Kidney (tissue), 14 donors: Measurements from ENCODE around the gene SLC35A4. TPM values are rescaled to one million over a fixed set of nuclear protein-coding genes. Genes with fewer than 3 reads are reported as not detected.

Experiments
- DNase-seq, 5 donors: peaks; one replicate each; pipeline ENCODE4 v3.0.0-alpha.2; 2013 to 2020
- FAIRE-seq: peaks from 2 replicates; lab custom pipeline; 2012; peaks lifted over from hg19 to GRCh38; lab: Jason Lieb, UNC
- H3K27ac ChIP-seq, 2 donors: one replicate each; pipeline ENCODE4 v1.7.0; 2013; ENCODE audit warnings: low read depth in 2 of 2, low read length in 2 of 2, inconsistent platforms in 1 of 2
- H3K27me3 ChIP-seq: one replicate; pipeline ENCODE4 v1.7.1; 2013; ENCODE audit warnings: low read length, inconsistent platforms; ENCODE audit not compliant: control insufficient read depth, insufficient read depth
- H3K36me3 ChIP-seq, 3 donors: one replicate each; pipeline versions ENCODE4 v1.7.0 to v1.7.1; 2013; ENCODE audit warnings: low read length in 3 of 3, control low read depth in 1 of 3, inconsistent platforms in 1 of 3; ENCODE audit not compliant: insufficient read depth in 3 of 3, control insufficient read depth in 2 of 3
- H3K4me1 ChIP-seq, 3 donors: one replicate each; pipeline versions ENCODE4 v1.7.0 to v1.7.1; 2013; ENCODE audit warnings: low read length in 3 of 3, inconsistent platforms in 1 of 3, low read depth in 1 of 3; ENCODE audit not compliant: control insufficient read depth in 2 of 3, insufficient read depth in 2 of 3
- H3K4me3 ChIP-seq, 3 donors: one replicate each; pipeline versions ENCODE4 v1.7.0 to v1.8.1; 2013; ENCODE audit warnings: low read length in 3 of 3, control low read depth in 1 of 3, inconsistent platforms in 1 of 3
- H3K9ac ChIP-seq, 3 donors: one replicate each; pipeline versions ENCODE4 v1.7.0 to v1.7.1; 2013; ENCODE audit warnings: low read length in 3 of 3, control low read depth in 1 of 3, inconsistent platforms in 1 of 3
- H3K9me3 ChIP-seq, 3 donors: one replicate each; pipeline versions ENCODE4 v1.7.0 to v1.7.1; 2013; ENCODE audit warnings: low read length in 3 of 3, control low read depth in 1 of 3, inconsistent platforms in 1 of 3; ENCODE audit not compliant: control insufficient read depth in 2 of 3, insufficient read depth in 1 of 3
- CTCF ChIP-seq: IDR thresholded peaks from 3 replicates; pipeline ENCODE4 v1.5.1; 2012; ENCODE audit warnings: mild to moderate bottlenecking, moderate library complexity, borderline replicate concordance; ENCODE audit not compliant: insufficient read depth; ENCODE audit errors: extremely low read depth
- intact Hi-C: fragments of 100-400 bp; cut with DNase I; formaldehyde crosslinking; loops from one replicate; pipeline ENCODE4 v1.11.1; 2022
- polyA plus RNA-seq: library from polyadenylated mRNA; stranded (reverse); fragments of 350-450 nt; fragmentation: Illumina TruSeq; extraction: RNeasy Lipid Tissue Mini Kit (QIAGEN cat#74804); gene quantifications from one replicate; pipeline ENCODE4 v1.2.3, GENCODE V29; 2014; ENCODE audit warnings: low read depth, low replicate concordance; ENCODE audit not compliant: insufficient read depth
- total RNA-seq: library from RNA; stranded (reverse); fragmentation: NEBNext Ultra II Directional; extraction: Animal tissue kit (Norgen Biotek cat#: 25700); gene quantifications from one replicate; pipeline ENCODE4 v1.2.1, GENCODE V29; 2021
- donor health status: control.
- donor health status: control.
- donor health status: control.
- donor health status: control.
- donor health status: control.
- donor health status: DM: yes; HTN: yes; CAD: no.
- donor health status: Normal renal cell carcinoma (clear cell type).

The SLC35A4 gene
- total and polyA plus RNA-seq, 2 donors from 2014 or later: 71.2 to 89.9 TPM

GRCh38 chr5:140595538-140596300 lies 31.1 kb downstream of the SLC35A4 start:
- intact Hi-C loops: no loop called here
- Histone ChIP-seq H3K27ac (no peak overlapping the region), H3K9me3 (no peaks in the 10 kb centered on the region), H3K27me3 (no peaks in the 10 kb centered on the region), H3K36me3 (no peaks in the 10 kb centered on the region), H3K4me3 (no peak overlapping the region), H3K4me1 (peaks cover 0 to 5% (median 0%) of the 10 kb centered on the region in 3 donors), H3K9ac (no peak overlapping the region)
- no peak for TF ChIP-seq CTCF
- no peak for FAIRE-seq
- DNase-seq: no peak

GRCh38 chr5:140596321-140596741 lies 31.7 kb downstream of the SLC35A4 start:
- Histone ChIP-seq H3K4me1 (peaks cover 0 to 5% (median 0%) of the 10 kb centered on the region in 3 donors), H3K27ac (peak overlapping the region in 1 of 2 donors; percentile 37), H3K36me3 (no peaks in the 10 kb centered on the region), H3K9me3 (no peaks in the 10 kb centered on the region), H3K27me3 (no peaks in the 10 kb centered on the region), H3K9ac (no peak overlapping the region), H3K4me3 (no peak overlapping the region)
- intact Hi-C loops: no loop called here
- TF ChIP-seq CTCF: no peak
- FAIRE-seq (no peak), DNase-seq (no peak)

GRCh38 chr5:140598836-140599235 lies 34.2 kb downstream of the SLC35A4 start:
- no peaks in the 10 kb centered on the region for H3K9me3 ChIP-seq
- no peak overlapping the region for H3K4me3 ChIP-seq
- no peak overlapping the region for H3K27ac ChIP-seq
- H3K27me3 ChIP-seq: no peaks in the 10 kb centered on the region
- no peak for TF ChIP-seq CTCF
- H3K9ac ChIP-seq: no peak overlapping the region
- peaks cover 0 to 5% (median 0%) of the 10 kb centered on the region in 3 donors for H3K4me1 ChIP-seq
- intact Hi-C loops: no loop called here
- DNase-seq: no peak
- H3K36me3 ChIP-seq: no peaks in the 10 kb centered on the region
- FAIRE-seq: no peak
